ENCODE results near the gene EEA1. TPM values are rescaled to one million over a fixed set of nuclear protein-coding genes. Genes with fewer than 3 reads are reported as not detected.

Gene EEA1
- total RNA-seq, 1 donor from 2014 or later, result 10.9 TPM

DNA sequence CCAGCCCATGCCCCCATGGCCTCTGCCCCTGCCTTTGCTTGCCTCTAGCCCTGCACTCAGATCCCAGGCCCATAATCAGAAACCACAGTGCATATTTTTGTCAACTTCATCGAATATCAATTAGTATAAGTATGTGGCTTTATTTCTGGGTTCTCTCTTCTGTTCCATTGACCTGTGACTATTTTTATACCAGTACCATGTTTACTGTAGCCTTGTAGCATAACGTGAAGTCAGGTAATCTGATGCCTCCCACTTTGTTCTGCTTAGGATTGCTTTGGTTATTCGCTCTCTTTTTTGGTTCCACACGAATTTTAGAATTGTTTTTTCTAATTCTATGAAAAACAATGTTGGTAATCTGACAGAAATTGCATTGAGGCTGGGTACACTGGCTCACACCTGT is 14.9 kb downstream of the EEA1 start:
- intact Hi-C loops (cut with DNase I), result no loop called here
- Histone ChIP-seq H3K9me3 (no peaks in the 10 kb centered on the region), H3K4me3 (no peak overlapping the region), H3K27me3 (no peaks in the 10 kb centered on the region), H3K36me3 (no peaks in the 10 kb centered on the region), H3K4me1 (peaks cover 0 to 5% of the 10 kb centered on the region in 2 donors), H3K27ac (no peak overlapping the region)
- DNase-seq (ENCODE audit: low spot score in 2 of 2), result no peak
- TF ChIP-seq, protein P1, sequence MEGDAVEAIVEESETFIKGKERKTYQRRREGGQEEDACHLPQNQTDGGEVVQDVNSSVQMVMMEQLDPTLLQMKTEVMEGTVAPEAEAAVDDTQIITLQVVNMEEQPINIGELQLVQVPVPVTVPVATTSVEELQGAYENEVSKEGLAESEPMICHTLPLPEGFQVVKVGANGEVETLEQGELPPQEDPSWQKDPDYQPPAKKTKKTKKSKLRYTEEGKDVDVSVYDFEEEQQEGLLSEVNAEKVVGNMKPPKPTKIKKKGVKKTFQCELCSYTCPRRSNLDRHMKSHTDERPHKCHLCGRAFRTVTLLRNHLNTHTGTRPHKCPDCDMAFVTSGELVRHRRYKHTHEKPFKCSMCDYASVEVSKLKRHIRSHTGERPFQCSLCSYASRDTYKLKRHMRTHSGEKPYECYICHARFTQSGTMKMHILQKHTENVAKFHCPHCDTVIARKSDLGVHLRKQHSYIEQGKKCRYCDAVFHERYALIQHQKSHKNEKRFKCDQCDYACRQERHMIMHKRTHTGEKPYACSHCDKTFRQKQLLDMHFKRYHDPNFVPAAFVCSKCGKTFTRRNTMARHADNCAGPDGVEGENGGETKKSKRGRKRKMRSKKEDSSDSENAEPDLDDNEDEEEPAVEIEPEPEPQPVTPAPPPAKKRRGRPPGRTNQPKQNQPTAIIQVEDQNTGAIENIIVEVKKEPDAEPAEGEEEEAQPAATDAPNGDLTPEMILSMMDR (IDR thresholded peaks at IDR 0.05), result no peak

DNA sequence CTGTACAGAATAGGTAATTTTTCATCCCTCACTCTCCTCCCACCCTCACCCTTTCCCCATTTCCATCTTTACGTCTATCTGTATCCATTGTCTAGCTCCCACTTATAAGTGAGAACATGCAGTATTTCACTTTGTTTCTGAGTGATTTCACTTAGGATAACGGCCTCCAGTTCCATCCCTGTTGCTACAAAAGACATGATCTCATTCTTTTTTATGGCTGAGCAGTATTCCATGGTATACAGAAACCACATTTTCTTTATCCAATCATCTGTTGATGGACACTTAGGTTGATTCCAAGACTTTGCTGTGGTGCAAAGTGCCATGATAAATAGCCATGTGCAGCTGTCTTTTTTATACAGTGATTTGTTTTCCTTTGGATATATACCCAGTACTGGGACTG is 16.4 kb downstream of the EEA1 start:
- intact Hi-C loops (cut with DNase I), result no loop called here
- Histone ChIP-seq H3K4me1 (peaks cover 0 to 5% of the 10 kb centered on the region in 2 donors), H3K27ac (no peak overlapping the region), H3K4me3 (no peak overlapping the region), H3K27me3 (no peaks in the 10 kb centered on the region), H3K9me3 (no peaks in the 10 kb centered on the region), H3K36me3 (no peaks in the 10 kb centered on the region)
- DNase-seq (ENCODE audit: low spot score in 2 of 2), result no peak
- TF ChIP-seq, protein P1 (IDR thresholded peaks at IDR 0.05), result no peak

DNA sequence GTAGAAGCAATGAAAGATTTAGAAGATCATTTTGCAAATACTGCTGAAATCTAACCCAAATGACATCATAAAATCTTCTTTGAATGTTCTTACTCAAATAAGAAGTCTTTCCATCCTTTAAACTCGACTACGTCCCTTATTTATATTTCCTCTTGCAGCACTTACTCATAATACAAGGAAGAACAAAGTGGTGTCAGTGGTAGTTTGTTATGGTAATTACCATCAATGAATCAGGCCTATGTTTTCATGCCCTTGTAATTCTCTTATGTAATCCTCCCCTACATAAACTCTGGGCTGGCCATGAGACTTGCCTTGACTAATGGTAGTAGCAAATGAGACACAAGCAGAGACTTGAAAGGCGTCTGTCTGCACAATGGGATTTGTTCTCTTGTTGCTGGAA is 17.0 kb downstream of the EEA1 start:
- Histone ChIP-seq H3K27me3 (no peaks in the 10 kb centered on the region), H3K36me3 (no peaks in the 10 kb centered on the region), H3K27ac (no peak overlapping the region), H3K4me1 (peaks cover 0 to 5% of the 10 kb centered on the region in 2 donors), H3K4me3 (no peak overlapping the region), H3K9me3 (no peaks in the 10 kb centered on the region)
- no peak for DNase-seq (ENCODE audit: low spot score in 2 of 2)
- TF ChIP-seq, protein P1 (IDR thresholded peaks at IDR 0.05), result no peak
- intact Hi-C loops (cut with DNase I), result no loop called here

DNA sequence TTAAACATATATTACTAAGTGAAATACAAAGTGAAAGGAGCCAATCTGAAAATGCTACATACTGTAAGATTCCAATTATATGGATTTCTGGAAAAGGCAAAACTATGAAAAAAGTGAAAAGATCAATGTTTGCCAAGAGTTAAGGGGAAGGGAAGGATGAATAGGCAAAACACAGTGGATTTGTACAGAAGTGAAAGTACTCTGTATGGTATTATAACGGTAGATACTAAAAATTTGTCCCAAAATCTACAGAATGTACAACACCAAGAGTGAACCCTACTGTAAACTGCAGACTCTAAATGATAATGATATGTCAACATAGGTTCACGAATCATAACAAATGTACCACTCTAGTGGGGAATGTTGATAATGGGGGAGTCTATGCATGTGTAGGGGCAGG is 17.8 kb downstream of the EEA1 start:
- TF ChIP-seq, protein P1 (IDR thresholded peaks at IDR 0.05), result no peak
- peaks cover 0 to 5% of the 10 kb centered on the region in 2 donors for H3K4me1 ChIP-seq
- intact Hi-C loops (cut with DNase I), result no loop called here
- no peak for DNase-seq (ENCODE audit: low spot score in 2 of 2)
- H3K27ac ChIP-seq, result no peak overlapping the region
- no peaks in the 10 kb centered on the region for H3K9me3 ChIP-seq
- no peak overlapping the region for H3K4me3 ChIP-seq
- H3K36me3 ChIP-seq, result no peaks in the 10 kb centered on the region
- H3K27me3 ChIP-seq, result no peaks in the 10 kb centered on the region

DNA sequence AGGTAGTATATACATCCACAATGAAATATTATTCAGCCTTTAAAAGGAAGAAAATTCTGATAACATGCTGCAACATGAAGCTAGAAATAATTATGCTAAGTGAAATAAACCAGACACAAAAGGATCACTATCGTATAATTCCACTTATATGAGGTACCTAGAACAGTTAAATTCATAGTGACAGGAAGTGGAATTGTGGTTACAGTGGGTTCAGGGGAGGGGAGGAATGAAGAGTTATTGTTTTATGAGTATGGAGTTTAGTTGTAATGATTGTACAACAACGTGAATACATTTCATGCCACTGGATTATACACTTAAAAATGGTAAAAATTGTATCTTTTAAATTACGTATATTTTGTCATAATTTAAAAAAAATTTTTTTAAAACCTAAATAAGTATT is 21.0 kb downstream of the EEA1 start:
- Histone ChIP-seq H3K9me3 (no peaks in the 10 kb centered on the region), H3K27ac (no peak overlapping the region), H3K4me3 (no peak overlapping the region), H3K36me3 (no peaks in the 10 kb centered on the region), H3K27me3 (no peaks in the 10 kb centered on the region), H3K4me1 (no peaks in the 10 kb centered on the region)
- intact Hi-C loops (cut with DNase I), result no loop called here
- TF ChIP-seq, protein P1 (IDR thresholded peaks at IDR 0.05), result no peak
- DNase-seq (ENCODE audit: low spot score in 2 of 2), result no peak
